ENCODE measurements around the gene BCCIP. TPM values are rescaled to one million over a fixed set of nuclear protein-coding genes. Genes with fewer than 3 reads are reported as not detected.

BCCIP gene
- total and polyA plus RNA-seq, 9 donors = 42.5 to 67.2 (median 61.8) TPM

DNA sequence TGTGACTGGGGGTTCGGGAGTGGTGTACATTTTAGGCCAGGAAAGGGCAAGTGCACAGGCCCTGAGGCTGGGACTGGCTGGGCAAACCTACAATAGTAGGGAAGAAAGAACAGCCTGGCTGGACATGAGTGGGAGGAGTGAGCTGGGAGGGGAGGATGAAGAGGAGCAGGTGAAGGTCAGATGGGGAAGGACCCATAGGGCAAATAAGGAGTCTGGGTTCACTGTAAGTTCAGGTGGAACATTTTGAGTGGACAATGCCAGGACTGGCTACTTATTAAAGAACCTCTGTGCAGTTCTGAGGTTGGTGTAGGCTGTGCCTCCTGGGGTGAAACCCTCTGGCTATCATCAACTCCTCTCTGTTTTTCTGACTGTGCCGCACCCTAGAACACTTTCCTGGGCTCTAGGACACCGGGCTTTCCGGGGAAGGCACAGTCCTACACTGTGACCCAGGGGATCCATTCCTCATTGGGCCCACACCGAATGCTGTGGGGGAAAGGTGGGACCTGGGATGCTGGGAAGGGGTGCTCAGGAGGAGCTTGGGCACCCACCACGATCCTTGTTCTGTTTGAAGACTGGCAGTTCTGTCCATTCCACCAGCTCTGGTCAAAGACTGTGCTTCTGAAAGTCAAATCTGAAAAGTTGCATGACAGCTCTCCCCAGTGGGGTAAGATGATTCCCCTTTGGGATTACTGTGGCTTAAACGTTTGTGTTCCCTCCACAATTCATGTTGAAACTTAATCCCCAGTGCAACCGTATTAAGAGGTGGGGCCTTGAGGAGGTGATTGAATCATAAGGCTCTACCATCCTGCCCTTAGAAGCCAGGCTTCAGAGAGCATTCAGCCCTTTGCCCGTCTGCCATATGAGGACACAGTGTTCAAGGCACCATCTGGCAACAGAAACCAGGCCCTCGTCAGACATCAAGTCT, 43.7 kb upstream of the BCCIP start:
- DNase-seq = no peak
- H3K9me3 ChIP-seq (replicated peaks; ENCODE audit: control insufficient read depth, low read depth, low read length) = no peaks in the 10 kb centered on the region
- H3K36me3 ChIP-seq (ENCODE audit: control insufficient read depth, insufficient read depth, low read length) = no peaks in the 10 kb centered on the region
- no peak overlapping the region for H3K27ac ChIP-seq (ENCODE audit: low read length)
- H3K4me1 ChIP-seq (ENCODE audit: control insufficient read depth, insufficient read depth, low read length) = peaks cover 14% of the 10 kb centered on the region
- H3K27me3 ChIP-seq (ENCODE audit: control insufficient read depth, insufficient read depth, low read length) = no peaks in the 10 kb centered on the region
- H3K4me3 ChIP-seq (ENCODE audit: low read length) = no peak overlapping the region
- WGBS (ENCODE audit: insufficient coverage) = 81% methylated on average over 8 of the region's 10 CpGs

GRCh38 chr10:125781374-125781773, 42.0 kb upstream of the BCCIP start:
- 80% methylated on average over 8 of the region's 8 CpGs for WGBS (ENCODE audit: insufficient coverage)
- Histone ChIP-seq H3K4me3 (ENCODE audit: low read length) (no peak overlapping the region), H3K9me3 (replicated peaks; ENCODE audit: control insufficient read depth, low read depth, low read length) (no peaks in the 10 kb centered on the region), H3K27me3 (ENCODE audit: control insufficient read depth, insufficient read depth, low read length) (no peaks in the 10 kb centered on the region), H3K36me3 (ENCODE audit: control insufficient read depth, insufficient read depth, low read length) (no peaks in the 10 kb centered on the region), H3K4me1 (ENCODE audit: control insufficient read depth, insufficient read depth, low read length) (peaks cover 14% of the 10 kb centered on the region), H3K27ac (ENCODE audit: low read length) (no peak overlapping the region)
- no peak for DNase-seq

DNA sequence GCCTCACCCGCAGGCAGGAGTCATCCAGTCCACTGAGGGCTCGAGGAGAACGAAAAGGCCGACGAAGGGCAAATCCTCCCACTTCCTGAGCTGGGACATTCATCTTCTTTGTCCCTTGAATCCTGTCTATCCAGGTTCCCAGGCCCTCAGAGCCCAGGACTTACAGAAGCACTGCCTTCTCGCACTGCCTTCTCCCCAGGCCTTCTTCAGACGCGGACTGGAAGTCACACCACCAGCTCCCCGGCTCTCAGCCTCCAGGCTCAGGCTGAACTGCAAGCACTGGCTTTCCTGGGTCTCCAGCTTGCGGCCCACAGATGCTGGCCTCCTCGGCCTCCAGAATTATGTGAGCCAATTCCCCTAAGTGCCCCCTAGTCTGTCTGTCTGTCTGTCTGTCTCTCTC, 41.3 kb upstream of the BCCIP start:
- Histone ChIP-seq H3K9me3 (replicated peaks; ENCODE audit: control insufficient read depth, low read depth, low read length) (no peaks in the 10 kb centered on the region), H3K27ac (ENCODE audit: low read length) (no peak overlapping the region), H3K4me3 (ENCODE audit: low read length) (no peak overlapping the region), H3K4me1 (ENCODE audit: control insufficient read depth, insufficient read depth, low read length) (peaks cover 14% of the 10 kb centered on the region), H3K36me3 (ENCODE audit: control insufficient read depth, insufficient read depth, low read length) (no peaks in the 10 kb centered on the region), H3K27me3 (ENCODE audit: control insufficient read depth, insufficient read depth, low read length) (no peaks in the 10 kb centered on the region)
- 58% methylated on average over 11 of the region's 11 CpGs for WGBS (ENCODE audit: insufficient coverage)
- no peak for DNase-seq

DNA sequence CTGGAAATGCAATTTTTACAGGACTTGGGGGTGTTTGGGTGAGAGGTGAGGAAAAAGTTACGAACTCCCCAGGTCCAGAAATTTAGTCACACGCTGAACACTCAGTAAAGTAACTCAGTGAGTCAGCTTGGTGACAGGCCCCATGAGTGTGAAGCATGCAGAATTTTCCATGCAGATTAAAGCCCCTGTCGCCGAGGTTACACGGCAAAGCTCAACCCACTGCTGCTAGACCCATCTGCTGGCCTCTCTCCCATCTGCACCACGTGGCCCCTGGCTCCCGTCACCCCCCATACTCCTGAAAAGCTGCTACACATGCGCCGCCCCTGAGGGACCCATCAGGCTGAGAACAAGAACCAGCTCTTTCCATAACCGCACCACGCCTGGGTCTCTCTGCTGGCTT, 40.7 kb upstream of the BCCIP start:
- H3K4me3 ChIP-seq (ENCODE audit: low read length) = no peak overlapping the region
- H3K36me3 ChIP-seq (ENCODE audit: control insufficient read depth, insufficient read depth, low read length) = no peaks in the 10 kb centered on the region
- peak; percentile 57 for DNase-seq
- 17% methylated on average over 2 of the region's 11 CpGs for WGBS (ENCODE audit: insufficient coverage)
- H3K27me3 ChIP-seq (ENCODE audit: control insufficient read depth, insufficient read depth, low read length) = no peaks in the 10 kb centered on the region
- H3K9me3 ChIP-seq (replicated peaks; ENCODE audit: control insufficient read depth, low read depth, low read length) = no peaks in the 10 kb centered on the region
- peaks cover 14% of the 10 kb centered on the region for H3K4me1 ChIP-seq (ENCODE audit: control insufficient read depth, insufficient read depth, low read length)
- H3K27ac ChIP-seq (ENCODE audit: low read length) = no peak overlapping the region

- no peak for DNase-seq
- no peak overlapping the region for H3K4me3 ChIP-seq (ENCODE audit: low read length)
- H3K4me1 ChIP-seq (ENCODE audit: control insufficient read depth, insufficient read depth, low read length) = peaks cover 20% of the 10 kb centered on the region
- no peaks in the 10 kb centered on the region for H3K27me3 ChIP-seq (ENCODE audit: control insufficient read depth, insufficient read depth, low read length)
- H3K9me3 ChIP-seq (replicated peaks; ENCODE audit: control insufficient read depth, low read depth, low read length) = no peaks in the 10 kb centered on the region
- H3K36me3 ChIP-seq (ENCODE audit: control insufficient read depth, insufficient read depth, low read length) = peaks cover 6% of the 10 kb centered on the region
- 93% methylated on average over 3 of the region's 7 CpGs for WGBS (ENCODE audit: insufficient coverage)
- H3K27ac ChIP-seq (ENCODE audit: low read length) = no peak overlapping the region
Observed at GRCh38 chr10:125783408-125783807, 39.9 kb upstream of the BCCIP start.

DNA sequence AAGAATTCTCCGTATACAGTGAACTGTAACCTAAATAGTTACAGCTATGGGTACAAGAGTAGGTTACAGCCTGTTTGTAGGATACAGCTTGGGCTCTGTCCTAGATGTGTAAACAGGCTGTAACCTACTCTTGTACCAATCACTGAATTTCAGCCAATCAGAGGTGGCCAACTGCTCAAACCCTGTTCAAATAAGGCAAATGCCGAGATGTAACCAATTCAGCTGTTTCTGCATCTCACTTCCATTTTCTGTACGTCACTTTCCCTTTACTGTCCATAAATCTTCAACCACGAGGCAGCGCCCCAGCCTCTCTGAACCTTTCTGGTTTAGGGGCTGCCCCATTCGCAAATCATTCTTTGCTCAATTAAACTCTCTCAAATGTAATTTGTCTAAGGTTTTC, 39.4 kb upstream of the BCCIP start:
- Histone ChIP-seq H3K4me1 (ENCODE audit: control insufficient read depth, insufficient read depth, low read length) (peaks cover 25% of the 10 kb centered on the region), H3K36me3 (ENCODE audit: control insufficient read depth, insufficient read depth, low read length) (peaks cover 11% of the 10 kb centered on the region), H3K9me3 (replicated peaks; ENCODE audit: control insufficient read depth, low read depth, low read length) (no peaks in the 10 kb centered on the region), H3K4me3 (ENCODE audit: low read length) (no peak overlapping the region), H3K27ac (ENCODE audit: low read length) (no peak overlapping the region), H3K27me3 (ENCODE audit: control insufficient read depth, insufficient read depth, low read length) (no peaks in the 10 kb centered on the region)
- WGBS (ENCODE audit: insufficient coverage) = 46% methylated on average over 3 of the region's 6 CpGs
- no peak for DNase-seq

GRCh38 chr10:125785791-125786190, 37.6 kb upstream of the BCCIP start:
- DNase-seq = no peak
- H3K27ac ChIP-seq (ENCODE audit: low read length) = no peak overlapping the region
- H3K27me3 ChIP-seq (ENCODE audit: control insufficient read depth, insufficient read depth, low read length) = no peaks in the 10 kb centered on the region
- no peak overlapping the region for H3K4me3 ChIP-seq (ENCODE audit: low read length)
- WGBS (ENCODE audit: insufficient coverage) = no CpG with 5 or more reads among the region's 9 CpGs
- H3K9me3 ChIP-seq (replicated peaks; ENCODE audit: control insufficient read depth, low read depth, low read length) = no peaks in the 10 kb centered on the region
- H3K4me1 ChIP-seq (ENCODE audit: control insufficient read depth, insufficient read depth, low read length) = peaks cover 34% of the 10 kb centered on the region
- peaks cover 18% of the 10 kb centered on the region for H3K36me3 ChIP-seq (ENCODE audit: control insufficient read depth, insufficient read depth, low read length)

GRCh38 chr10:125788156-125789034, 35.0 kb upstream of the BCCIP start:
- peaks cover 34% of the 10 kb centered on the region for H3K36me3 ChIP-seq (ENCODE audit: control insufficient read depth, insufficient read depth, low read length)
- H3K27me3 ChIP-seq (ENCODE audit: control insufficient read depth, insufficient read depth, low read length) = no peaks in the 10 kb centered on the region
- no peak overlapping the region for H3K4me3 ChIP-seq (ENCODE audit: low read length)
- peak overlapping the region; percentile 31 for H3K27ac ChIP-seq (ENCODE audit: low read length)
- no peak for DNase-seq
- H3K9me3 ChIP-seq (replicated peaks; ENCODE audit: control insufficient read depth, low read depth, low read length) = no peaks in the 10 kb centered on the region
- peaks cover 20% of the 10 kb centered on the region for H3K4me1 ChIP-seq (ENCODE audit: control insufficient read depth, insufficient read depth, low read length)
- 86% methylated on average over 15 of the region's 17 CpGs for WGBS (ENCODE audit: insufficient coverage)

GRCh38 chr10:125792342-125793300, 30.7 kb upstream of the BCCIP start:
- 77% methylated on average over 11 of the region's 14 CpGs for WGBS (ENCODE audit: insufficient coverage)
- Histone ChIP-seq H3K36me3 (ENCODE audit: control insufficient read depth, insufficient read depth, low read length) (peaks cover 73% of the 10 kb centered on the region), H3K27ac (ENCODE audit: low read length) (no peak overlapping the region), H3K9me3 (replicated peaks; ENCODE audit: control insufficient read depth, low read depth, low read length) (no peaks in the 10 kb centered on the region), H3K4me1 (ENCODE audit: control insufficient read depth, insufficient read depth, low read length) (peaks cover 20% of the 10 kb centered on the region), H3K4me3 (ENCODE audit: low read length) (no peak overlapping the region), H3K27me3 (ENCODE audit: control insufficient read depth, insufficient read depth, low read length) (no peaks in the 10 kb centered on the region)
- DNase-seq = no peak
